ELF-1 (cell line): ENCODE results near the gene PPM1E.
"Not testable (repeated sequence)": the region's sequence is repeated elsewhere in the genome, so short reads cannot be mapped to it uniquely, and the experiment has no call there.

Experiments used
- DNase-seq: peaks from one replicate; pipeline ENCODE4 v3.0.0-alpha.2; 2016; ENCODE audit warnings: low read depth, low spot score

The PPM1E gene

DNA sequence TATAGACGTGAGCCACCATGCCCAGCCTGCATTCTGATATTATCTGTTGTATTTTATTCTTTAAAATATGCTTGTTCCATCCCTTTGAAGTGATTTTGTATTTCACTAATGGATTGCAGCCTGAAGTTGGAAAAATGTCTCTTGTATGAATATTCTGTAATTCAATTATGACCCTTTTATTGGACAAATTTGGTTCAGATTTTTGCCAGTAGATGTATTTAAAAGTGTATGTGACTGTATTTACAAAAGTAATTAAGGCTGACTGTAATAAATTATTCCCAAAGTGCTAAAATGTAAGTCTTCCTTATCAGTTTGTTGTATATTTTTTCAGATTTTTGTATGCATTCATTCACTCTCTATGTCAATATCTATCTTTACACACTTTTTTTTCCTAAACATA, 23.8 kb downstream of the PPM1E start:
- DNase-seq, result no peak

- no peak for DNase-seq
Observed at GRCh38 chr17:58783380-58783779, 27.7 kb downstream of the PPM1E start.

- DNase-seq, result no peak
Observed at GRCh38 chr17:58785097-58785496, 29.4 kb downstream of the PPM1E start.

DNA sequence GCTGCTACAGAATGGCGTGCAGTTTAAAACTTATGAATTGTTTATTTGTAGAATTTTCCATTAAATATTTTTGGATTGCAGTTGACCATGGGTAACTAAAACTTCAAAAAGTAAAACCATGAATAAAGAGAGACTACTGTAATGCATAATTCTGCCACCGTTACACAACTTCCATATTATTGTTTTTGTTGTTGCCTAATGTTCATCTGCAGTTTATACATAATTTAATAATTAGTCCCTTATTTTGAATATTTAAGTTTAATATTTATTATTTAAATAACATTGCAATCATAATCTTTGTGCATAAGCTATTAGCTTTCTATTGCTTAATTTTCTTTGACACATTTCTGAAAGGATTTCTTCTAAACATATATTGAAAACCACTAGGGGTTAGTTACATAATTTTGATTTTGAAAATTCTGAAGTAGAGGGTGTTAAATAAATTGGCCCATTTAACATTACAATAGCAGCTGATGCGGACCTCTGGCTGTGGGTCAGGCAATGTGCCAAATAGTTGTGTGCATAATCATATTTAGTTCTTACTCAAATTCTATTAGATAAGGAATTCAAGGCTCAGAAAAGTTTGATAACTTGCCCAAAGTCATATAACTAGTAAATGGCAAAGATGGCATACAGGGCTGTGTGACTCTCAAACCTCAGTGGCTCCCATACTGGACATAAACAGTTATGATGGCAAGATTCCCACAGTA, 31.1 kb downstream of the PPM1E start:
- DNase-seq, result no peak

DNA sequence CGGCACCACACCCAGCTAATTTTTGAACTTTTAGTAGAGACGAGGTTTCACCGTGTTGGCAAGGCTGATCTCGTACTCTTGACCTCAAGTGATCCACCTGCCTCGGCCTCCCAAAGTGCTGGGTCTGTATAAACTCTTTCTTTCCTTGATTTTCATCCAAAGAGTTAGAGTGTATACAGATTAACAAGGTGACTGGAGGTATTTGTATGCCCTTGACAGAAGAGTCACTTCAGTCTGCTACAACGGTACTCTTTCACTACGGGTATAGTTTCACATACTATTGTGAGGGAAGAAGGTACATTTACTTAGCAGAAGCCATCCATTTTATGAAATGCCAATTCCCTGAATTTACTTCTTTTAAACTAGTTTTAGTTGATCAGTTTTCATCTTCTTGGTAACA, 32.5 kb downstream of the PPM1E start:
- DNase-seq, result no peak

GRCh38 chr17:58789160-58789559, 33.5 kb downstream of the PPM1E start:
- no peak for DNase-seq

DNA sequence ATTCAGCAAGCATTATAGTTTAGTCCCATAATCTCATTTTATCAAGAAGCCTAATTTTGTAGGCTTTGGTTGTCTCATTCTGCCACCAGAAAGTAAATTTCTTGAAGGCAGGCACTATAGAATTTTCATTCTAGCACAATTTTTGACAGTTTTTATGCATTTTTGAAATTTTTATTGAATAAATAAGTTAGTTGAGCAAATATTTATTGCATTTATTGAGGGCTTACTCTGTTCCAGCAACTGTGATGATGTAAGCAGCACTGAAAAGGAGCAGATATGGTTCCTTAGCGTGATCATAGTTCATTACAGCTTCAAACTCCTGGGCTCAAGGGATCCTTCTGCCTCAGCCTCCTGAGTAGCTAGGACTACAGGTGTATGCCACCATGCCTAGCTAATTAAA, 34.2 kb downstream of the PPM1E start:
- DNase-seq, result no peak

DNA sequence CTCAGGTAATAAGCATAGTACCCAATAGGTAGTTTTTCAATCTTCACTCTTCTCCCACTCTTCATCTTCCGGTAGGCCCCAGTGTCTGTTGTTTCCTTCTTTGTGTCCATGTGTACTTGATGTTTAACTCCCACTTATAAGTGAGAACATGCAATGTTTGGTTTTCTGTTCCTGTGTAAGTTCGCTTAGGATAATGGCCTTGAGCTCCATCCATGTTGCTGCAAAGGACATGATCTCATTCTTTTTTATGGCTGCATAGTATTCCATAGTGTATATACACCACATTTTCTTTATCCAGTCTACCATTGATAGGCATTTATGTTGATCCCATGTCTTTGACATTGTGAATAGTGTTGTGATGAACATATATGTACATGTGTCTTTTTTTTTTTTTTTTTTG, 38.9 kb downstream of the PPM1E start:
- DNase-seq, result not testable (repeated sequence)

DNA sequence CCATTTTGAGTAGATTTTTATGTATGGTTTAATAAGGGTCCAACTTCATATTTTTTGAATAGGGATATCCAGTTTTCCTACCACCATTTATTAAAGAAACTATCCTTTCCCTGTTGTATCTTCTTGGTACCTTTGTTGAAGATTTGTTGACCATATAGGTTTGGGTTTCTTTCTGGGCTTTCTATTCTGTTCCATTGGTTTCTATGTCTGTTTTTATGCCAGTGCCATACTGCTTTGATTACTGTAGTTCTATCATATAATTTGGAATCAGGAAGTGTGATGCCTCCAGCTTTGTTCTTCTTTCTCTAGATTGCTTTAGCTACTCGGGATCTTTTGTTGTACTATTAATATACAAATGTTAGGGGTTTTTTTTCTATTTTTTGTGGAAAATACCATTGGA, 46.5 kb downstream of the PPM1E start:
- no peak for DNase-seq

- no peak for DNase-seq
Observed at GRCh38 chr17:58806046-58806445, 50.4 kb downstream of the PPM1E start.

GRCh38 chr17:58808609-58809563, 53.2 kb downstream of the PPM1E start:
- no peak for DNase-seq

DNA sequence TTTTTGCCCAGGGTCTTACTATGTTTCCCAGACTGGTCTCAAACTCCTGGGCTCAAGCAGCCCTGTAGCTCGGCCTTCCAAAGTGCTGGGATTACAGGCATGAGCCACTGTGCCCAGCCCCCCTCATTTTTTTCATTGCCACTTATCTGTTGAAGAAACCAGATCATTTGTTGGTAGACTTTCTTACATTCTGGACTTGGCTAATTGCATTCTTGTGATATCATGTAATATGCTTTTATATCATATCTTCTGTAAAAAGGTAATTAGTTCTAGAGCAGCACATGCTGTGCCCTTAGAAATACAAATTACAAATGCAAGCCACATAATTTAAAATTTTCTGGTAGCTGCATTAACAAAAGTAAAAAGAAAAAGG, 53.9 kb downstream of the PPM1E start:
- no peak for DNase-seq

DNA sequence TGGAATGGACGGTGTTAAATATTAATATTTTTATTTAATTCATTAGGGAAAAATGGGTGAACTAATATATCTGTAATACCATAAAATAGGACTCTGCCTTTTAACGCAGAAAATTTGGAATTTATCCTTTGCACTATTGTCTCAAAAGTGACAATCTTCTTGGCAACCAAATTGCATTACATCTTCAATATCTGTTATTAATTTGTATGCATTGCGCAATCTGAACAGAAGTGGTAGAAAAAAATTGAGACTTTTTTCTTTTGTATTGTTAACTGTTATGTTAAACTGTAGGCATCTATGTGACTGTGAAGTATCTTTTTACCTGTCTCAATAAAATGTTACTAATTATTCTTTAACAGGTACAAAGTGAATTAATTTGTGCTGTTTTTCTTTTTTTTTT, 55.6 kb downstream of the PPM1E start:
- DNase-seq, result no peak

DNA sequence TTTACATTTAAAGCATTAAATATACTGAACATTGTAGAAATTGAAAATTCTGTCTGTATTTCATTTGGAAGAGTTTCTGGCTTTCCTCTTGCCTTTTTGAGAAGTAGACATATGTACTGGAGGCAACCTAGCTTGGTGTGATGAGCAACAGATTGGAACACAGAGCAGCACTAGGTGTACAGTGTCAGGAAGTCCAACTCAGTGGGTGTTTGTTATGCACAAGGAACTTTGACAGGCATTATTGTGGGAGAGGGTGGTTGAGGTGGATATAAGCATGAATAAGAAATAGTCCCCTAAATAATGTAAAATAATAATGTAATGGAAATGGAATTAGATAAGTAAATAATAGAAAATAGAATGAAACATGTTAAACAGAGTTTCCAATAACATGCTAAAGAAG, 58.1 kb downstream of the PPM1E start:
- DNase-seq, result no peak

DNA sequence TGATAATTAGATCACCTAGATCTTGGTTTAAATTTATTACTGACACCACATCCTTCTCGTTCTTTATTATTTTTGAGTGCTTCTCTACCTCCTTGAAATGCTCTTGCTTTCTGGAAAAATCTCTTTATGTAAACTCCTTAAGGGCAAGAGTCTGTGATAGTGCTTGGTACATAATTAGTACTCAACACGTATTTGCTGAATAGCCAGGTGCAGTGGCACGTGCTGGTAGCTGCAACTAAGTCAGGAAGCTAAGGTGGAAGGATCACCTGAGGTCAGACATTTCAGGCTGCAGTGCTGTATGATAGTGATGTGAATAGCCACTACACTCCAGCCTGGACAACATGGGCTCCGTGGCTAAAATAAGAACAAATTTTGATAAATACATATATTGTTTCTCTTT, 63.0 kb downstream of the PPM1E start:
- DNase-seq, result no peak

DNA sequence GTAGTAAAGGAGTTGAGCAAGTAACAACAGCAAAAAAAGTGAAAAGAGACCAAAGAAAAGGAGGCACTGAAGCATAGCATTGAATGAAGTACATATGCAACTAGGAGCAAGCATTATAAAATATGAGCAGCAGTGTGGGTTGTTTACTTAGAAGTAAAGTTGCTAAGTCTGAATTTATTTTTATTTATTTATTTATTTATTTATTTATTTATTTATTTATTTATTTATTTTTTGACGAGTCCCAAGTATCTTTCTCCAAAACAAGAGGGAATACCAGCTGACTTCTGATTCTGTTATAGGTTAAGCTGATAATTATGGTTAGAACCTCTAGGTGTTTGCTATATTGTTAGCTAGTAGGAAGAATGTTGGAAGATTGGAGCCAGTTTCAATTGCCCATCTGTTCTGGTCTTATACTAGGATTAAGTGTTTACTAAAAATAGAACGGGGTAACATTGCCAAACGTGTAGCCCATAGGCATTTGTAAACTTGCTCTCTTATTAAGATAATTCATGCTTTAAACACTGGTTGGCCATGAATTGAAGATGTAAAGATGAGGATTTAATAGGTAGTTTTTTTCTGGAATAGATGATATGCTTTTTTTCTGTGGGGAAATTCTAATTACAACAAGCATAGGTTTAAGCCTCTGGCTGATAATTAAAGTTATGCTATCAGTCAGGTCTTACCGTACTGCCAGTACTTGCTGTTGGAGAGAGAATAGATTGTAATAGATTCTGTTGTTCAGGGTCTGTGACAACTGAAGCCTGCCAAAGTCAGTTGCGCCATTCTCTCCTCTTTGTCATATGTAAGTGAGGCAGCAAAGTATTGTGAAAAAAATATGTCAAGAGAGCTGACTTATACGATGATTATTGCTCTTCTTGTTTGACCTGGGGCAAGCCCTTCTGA, 66.7 kb downstream of the PPM1E start:
- no peak for DNase-seq

DNA sequence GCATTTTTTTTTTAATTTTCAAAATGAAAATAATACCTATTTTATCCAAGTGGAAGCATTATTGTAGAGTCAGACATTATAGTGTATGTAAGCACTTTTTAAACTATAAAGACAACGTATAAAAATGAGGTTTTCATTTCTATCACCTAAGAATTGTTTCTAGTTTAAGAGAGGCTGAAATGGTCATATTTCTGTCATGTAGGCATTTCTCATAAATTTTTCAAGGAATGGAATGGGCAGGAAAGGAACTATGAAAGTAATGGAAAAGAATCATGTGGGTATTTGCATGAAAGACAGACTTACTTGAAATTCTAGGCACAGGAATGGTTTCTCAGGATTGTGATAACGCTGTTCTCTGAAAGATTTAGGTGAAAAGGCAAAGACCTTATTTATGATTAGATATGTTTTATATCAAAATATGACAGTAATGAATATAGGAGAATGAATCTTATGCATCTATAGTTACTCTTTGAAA, 67.4 kb downstream of the PPM1E start:
- DNase-seq, result no peak

DNA sequence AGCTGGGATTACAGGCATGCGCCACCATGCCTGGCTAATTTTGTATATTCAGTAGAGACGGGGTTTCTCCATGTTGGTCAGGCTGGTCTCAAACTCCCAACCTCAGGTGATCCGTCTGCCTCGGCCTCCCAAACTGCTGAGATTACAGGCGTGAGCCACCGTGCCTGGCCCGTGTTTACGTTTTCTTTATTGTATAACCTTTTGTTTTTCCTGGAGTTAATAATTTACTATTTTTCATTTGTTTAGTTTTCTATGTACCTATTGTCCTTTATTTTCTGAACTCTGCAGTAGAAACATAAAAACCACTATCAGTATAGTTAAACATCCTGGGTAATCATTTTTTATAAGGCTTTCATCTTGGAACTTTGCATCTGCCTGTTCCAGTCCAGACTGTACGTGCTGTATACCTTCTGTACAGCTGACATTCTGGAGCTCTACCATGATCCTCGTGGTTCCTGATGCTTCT, 73.6 kb downstream of the PPM1E start:
- no peak for DNase-seq

GRCh38 chr17:58831780-58832179, 76.1 kb downstream of the PPM1E start:
- DNase-seq, result no peak

GRCh38 chr17:58832514-58832913, 76.9 kb downstream of the PPM1E start:
- DNase-seq, result no peak

- no peak for DNase-seq
Observed at GRCh38 chr17:58837699-58838098, 82.0 kb downstream of the PPM1E start.
